Forelimb muscle (tissue), 1 donor: Measurements from ENCODE around the gene P2RY11. TPM values are rescaled to one million over a fixed set of nuclear protein-coding genes. Genes with fewer than 3 reads are reported as not detected.

Experiments
- DNase-seq: peaks from one replicate; pipeline ENCODE4 v3.0.0-alpha.2; 2013; ENCODE audit warnings: low read depth
- polyA plus RNA-seq: library from polyadenylated mRNA; unstranded; fragments of 120-200 nt; gene quantifications from one replicate; pipeline ENCODE4 v1.2.1, GENCODE V29; 2013; ENCODE audit not compliant: insufficient read length

P2RY11 gene
- polyA plus RNA-seq = 13.6 TPM

DNA sequence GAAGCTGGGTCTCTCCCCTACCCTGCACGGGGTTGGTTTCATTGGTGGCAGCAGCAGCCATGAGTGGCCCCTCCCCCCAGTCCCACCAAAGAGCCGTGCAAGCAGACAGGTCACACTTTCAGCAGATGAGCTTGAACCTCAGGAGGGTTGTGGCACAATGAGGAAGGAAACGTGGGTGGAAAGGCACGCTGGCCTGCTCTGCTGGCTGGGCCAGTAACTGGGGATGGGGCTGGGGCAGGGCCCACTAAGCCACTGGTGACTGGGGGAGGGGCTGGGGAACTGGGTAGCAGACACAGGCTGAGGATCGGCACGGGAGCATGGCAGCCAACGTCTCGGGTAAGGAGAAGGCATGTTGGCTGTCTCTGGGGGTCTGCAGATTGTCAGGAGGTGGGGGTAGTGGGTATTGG, at the start of gene P2RY11:
TSS of gene P2RY11 (plus strand) at position 289 of the 407 bp plus-strand sequence. CDS start at position 318, 29 bp downstream.
- no peak for DNase-seq

DNA sequence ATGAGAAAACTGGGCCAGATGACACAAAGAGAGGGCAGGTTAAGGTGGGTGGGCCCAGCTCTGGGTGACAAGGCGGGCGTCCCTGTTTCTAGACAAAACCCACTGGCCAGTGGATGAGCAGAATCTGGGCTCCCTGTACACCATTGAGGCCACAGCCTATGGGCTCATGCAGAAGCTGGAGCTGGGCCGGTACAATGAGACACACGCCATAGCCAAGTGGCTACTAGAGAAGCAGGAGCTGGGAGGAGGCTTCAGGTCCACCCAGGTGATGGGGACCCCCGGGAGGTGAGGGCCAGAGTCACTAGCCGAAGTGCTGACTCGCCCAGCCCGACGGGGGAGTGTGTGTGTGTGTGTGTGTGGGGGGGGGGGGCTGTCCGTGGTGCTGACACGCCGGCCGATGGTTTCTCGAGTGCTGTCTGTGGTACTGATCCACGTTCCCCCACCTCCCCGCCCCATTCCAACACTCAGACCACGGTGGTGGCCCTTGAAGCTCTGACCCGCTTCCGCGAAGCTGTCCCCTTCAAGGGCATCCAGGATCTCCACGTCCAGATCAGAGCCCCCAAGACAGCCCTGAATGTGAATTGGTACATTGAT, 49.7 kb upstream of the P2RY11 start:
- no peak for DNase-seq

GRCh38 chr19:10068205-10068604, 43.3 kb upstream of the P2RY11 start:
- no peak for DNase-seq

DNA sequence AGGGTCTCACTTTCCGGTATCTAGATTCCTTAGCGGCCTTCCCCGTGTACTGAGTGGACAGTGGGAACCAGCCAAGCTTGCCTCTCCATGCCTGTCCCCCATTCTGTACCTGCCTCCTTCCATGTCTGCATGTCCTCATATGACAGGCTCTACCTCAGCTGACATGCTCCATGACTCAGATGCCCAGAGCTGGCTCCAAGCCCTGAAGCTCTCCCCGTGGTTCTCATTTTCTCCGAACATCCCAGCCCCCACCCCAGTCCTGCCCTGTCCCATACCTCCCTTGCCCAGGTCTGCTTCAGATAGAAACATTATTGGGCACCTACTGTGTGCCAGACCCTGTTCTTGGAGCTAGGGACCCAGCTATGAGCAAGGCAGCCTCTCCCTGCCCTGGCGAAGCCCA, 42.4 kb upstream of the P2RY11 start:
- DNase-seq = no peak

- no peak for DNase-seq
Measured at GRCh38 chr19:10070730-10071446, 40.6 kb upstream of the P2RY11 start.

- no peak for DNase-seq
Measured at GRCh38 chr19:10074153-10074552, 37.3 kb upstream of the P2RY11 start.

- DNase-seq = no peak
Measured at GRCh38 chr19:10076535-10076934, 35.0 kb upstream of the P2RY11 start.

DNA sequence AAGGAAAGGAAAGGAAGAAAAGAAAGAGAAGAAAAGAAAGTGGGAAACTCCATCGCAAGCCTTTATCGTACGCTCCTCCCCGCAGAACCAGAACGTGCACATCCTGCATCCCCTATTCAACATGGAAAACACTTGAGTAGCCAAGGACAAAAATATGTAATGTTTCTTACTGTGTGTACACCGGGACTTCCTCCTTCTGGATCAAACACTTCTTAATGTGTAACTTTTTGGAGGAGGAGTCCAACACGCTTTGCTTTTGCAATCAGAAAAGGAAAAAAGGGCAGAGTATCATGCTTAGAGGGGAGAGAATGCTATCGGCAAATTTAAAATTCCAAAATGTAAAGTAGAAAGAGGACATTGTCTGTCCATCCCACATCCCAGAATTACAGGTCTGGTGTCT, 33.2 kb upstream of the P2RY11 start:
- DNase-seq = no peak

- no peak for DNase-seq
Measured at GRCh38 chr19:10079031-10079453, 32.5 kb upstream of the P2RY11 start.

GRCh38 chr19:10083911-10084310, 27.6 kb upstream of the P2RY11 start:
- no peak for DNase-seq

GRCh38 chr19:10084803-10085202, 26.7 kb upstream of the P2RY11 start:
- DNase-seq = no peak

DNA sequence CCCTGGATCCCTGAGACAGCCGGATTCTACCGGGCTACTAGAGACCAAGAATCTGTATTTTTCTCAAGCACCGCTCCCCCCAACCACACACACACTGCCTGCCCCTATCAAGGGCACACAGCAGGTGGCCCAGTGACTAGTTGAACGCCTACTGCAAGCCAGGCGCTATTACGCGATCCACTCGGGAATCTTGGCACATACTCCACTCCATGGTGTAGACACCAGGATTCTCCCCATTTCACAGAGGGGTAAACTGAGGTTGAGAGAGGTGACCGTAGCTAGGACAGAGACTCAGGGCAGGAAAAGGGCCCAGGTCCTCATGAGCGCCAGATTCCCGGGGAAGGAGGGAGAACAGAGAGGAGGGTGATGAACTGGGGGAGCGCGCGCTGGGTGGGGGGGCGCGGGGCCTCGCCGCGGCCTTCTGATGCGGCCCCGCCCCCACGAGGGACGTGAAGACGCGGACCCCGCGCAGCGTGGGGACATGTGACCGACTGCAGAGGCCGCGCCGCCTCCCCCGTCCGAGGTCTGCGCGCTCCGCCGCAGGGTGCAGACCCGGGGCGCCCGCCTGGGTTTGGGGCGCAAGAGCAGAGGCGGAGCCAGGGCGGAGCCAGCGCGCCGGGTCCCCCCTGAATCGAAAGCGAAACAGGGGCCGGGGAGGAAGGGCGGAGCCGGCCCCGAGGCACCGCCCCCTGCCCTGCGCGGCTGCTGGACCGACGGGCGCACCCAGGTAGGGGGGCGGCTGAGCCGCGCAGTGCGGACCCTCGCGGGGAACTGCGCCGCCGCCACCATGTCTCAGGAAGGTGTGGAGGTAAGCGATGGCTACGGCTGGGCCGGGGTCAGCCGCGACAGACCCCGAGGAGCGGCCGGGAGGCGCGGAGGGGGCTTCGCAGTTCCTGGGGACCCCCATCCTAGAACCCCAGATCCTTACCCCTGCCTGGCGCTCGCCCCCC, 25.6 kb upstream of the P2RY11 start, which contains the start of gene SHFL:
TSS of gene SHFL (plus strand) at position 677 of the 950 bp plus-strand sequence. CDS start at position 788, 111 bp downstream.
- no peak for DNase-seq

DNA sequence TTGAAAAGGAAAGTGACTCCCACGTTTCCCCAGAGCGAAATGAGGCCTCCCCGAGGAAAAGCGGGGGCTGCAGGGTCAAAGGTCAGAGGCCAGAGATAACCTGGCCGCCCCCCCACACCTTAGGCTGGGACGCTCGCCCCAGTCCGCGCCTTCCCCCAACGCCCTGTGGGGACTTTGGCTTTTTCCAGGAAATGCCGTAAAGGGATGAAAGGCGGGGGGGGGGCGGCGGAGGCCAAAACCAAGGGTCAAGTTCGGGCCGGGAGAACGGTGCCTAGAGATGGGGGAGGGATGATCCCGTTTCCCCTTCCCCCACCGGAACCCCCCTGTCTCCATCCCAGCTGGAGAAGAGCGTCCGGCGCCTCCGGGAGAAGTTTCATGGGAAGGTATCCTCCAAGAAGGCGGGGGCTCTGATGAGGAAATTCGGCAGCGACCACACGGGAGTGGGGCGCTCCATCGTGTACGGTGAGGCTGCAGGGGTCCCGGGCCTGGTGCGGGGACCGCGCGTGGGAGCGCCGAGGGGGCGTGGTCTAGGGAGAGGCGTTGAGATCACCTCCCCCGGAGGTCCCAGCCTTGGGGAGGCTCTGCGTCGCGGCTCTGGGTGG, 24.8 kb upstream of the P2RY11 start:
- DNase-seq = no peak

- no peak for DNase-seq
Measured at GRCh38 chr19:10087296-10088061, 24.0 kb upstream of the P2RY11 start.

DNA sequence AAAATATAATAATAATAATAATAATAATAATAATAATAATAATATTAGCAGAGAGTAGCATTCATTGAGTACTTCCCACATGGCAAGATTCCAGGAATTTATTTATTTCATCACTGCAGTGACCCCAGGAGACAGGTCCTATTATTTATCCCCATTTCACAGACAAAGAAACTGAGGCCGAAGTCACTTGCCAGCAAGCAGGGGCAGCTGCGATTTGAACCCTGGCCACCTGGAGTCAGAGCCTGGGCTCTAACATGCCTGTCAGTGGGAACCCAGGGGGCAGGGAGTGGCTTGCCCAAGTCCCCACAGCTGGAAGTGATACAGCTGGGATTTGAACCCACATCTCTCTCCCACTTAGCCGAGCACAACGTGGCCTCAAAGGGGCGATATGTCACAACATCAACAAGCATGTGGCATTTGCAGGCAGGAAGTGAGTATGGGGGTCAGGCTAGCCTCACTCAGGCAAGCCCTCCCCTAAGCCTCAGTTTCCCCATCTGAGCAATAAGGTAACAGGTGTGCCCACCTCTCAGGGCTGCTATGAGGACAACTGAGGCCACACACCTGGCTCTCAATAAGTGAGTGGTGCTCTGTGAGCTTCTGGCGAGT, 22.4 kb upstream of the P2RY11 start:
- no peak for DNase-seq

GRCh38 chr19:10089801-10090375, 21.6 kb upstream of the P2RY11 start:
- DNase-seq = no peak

- no peak for DNase-seq
Measured at GRCh38 chr19:10091370-10091687, 20.2 kb upstream of the P2RY11 start.

DNA sequence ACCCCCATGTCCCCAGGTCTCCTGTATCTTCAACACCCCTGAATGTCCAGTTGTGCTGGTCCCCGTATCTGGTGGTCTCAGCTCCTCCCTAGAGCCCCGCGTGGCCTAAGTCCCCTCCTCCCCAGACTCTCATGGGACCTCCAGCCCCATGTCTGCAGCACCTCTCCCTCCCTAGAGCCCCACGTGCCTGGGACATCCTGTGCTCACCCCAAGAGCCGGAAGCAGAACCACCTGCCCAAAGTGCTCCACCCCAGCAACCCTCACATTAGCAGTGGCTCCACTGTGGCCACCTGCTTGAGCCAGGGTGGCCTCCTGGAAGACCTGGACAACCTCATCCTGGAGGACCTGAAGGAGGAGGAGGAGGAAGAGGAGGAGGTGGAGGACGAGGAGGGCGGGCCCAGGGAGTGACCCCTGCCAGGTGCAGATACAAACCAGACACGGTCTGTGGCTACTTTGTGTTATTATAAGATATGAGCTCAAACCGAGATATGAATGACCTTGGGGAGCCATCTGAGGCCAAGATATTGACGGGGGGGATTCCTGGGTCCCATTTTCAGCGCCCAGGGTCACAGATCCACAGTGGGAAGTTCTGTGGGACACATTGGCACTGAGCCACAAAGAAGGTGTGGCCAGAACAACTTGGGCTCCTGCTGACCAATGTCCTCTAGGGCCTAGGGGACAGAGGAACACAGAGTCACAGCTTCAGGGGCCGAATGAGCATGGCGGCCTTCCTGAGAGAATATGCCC, 19.4 kb upstream of the P2RY11 start:
- no peak for DNase-seq

DNA sequence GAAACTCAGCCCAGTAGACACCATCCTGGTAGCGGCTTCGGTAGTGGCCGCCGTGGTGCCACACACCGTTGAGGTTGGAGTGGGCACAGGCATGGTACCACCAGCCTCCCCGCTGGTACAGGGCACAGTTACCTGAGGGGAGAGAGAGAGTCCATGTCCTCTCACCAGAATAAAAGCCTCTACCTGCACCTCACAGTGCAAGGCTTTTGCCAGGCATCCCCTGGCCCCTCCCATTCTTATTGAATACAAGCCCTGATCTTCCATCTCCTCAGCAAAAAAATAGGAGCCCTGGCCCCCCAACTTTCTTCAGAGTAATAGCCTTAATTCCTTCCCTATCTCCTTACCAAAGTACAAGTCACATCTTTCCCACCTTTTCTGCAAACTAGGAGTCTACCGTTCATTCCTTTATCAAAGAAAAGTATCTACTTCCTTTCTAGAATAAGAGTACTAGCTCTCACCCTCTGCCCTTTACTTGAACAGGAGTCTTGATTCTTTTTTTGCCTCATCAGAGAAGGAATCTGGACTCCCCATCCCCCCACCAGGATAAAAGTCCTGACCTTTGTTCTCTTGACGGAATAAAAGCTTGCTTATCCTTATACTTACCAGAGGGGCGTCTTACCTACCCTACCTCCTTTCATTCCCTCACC, 18.7 kb upstream of the P2RY11 start:
- no peak for DNase-seq
